Heart right ventricle (tissue), 16 donors: Measurements from ENCODE around the gene THY1. TPM values are rescaled to one million over a fixed set of nuclear protein-coding genes. Genes with fewer than 3 reads are reported as not detected.

Experiments
- ATAC-seq, 8 donors: fragments of 200-7000 bp; cut with Tn5 transposase; one replicate each; pipeline ENCODE4 v1.9.1; 2020; ENCODE audit warnings: mild to moderate bottlenecking in 8 of 8, moderate library complexity in 8 of 8, moderate number of reproducible peaks in 1 of 8
- DNase-seq, 2 donors: peaks; one replicate each; pipeline ENCODE4 v3.0.0-alpha.2; 2020
- H3K27ac ChIP-seq, 10 donors: fragments of 200-600 bp; sonication (generic) in 2 of 10; one replicate each; pipeline versions ENCODE4 v1.5.0 to v1.8.0; 2020 to 2022; ENCODE audit warnings: mild to moderate bottlenecking in 3 of 10
- H3K27me3 ChIP-seq, 7 donors: fragments of 200-600 bp; one replicate each; pipeline ENCODE4 v1.8.0; 2021 to 2022; ENCODE audit warnings: mild to moderate bottlenecking in 2 of 7
- H3K36me3 ChIP-seq, 9 donors: fragments of 200-600 bp; sonication (generic) in 1 of 9; one replicate each; pipeline versions ENCODE4 v1.5.0 to v1.8.0; 2020 to 2022; ENCODE audit warnings: mild to moderate bottlenecking in 2 of 9
- H3K4me1 ChIP-seq, 9 donors: fragments of 200-600 bp; sonication (generic) in 1 of 9; one replicate each; pipeline versions ENCODE4 v1.5.0 to v1.8.0; 2020 to 2022; ENCODE audit warnings: mild to moderate bottlenecking in 4 of 9
- H3K4me3 ChIP-seq, 10 donors: fragments of 200-600 bp; sonication (generic) in 2 of 10; one replicate each; pipeline versions ENCODE4 v1.5.0 to v1.8.0; 2020 to 2022; ENCODE audit warnings: mild to moderate bottlenecking in 7 of 10, moderate library complexity in 2 of 10
- H3K9me3 ChIP-seq, 11 donors: fragments of 200-600 bp in 10 of 11; sonication (generic) in 2 of 11; one replicate each; pipeline versions ENCODE4 v1.5.0 to v1.8.0; 2013 to 2022; ENCODE audit warnings: mild to moderate bottlenecking in 2 of 11, control low read depth in 1 of 11, moderate library complexity in 1 of 11
- CTCF ChIP-seq, 9 donors: fragments of 200-600 bp; sonication (generic) in 2 of 9; IDR thresholded peaks; one replicate each; pipeline versions ENCODE4 v1.5.0 to v1.8.0; 2021 to 2022; ENCODE audit warnings: antibody characterized with exemption in 9 of 9, mild to moderate bottlenecking in 5 of 9, moderate library complexity in 1 of 9
- WGBS, 2 donors: extraction: QIAGEN DNeasy Blood & Tissue Kit; methylation state at CpG; one replicate each; pipeline ENCODE4 v1.1.7; 2013; ENCODE audit warnings: inconsistent platforms in 1 of 2; 5-methylcytosine and 5-hydroxymethylcytosine counted together
- intact Hi-C, 10 donors: fragments of 100-400 bp; cut with DNase I; formaldehyde crosslinking; loops; one replicate each; pipeline versions ENCODE4 v1.11.1 to v1.14.2; 2022
- polyA plus RNA-seq, 2 donors: library from polyadenylated mRNA; stranded (reverse); fragments of 200-250 nt; gene quantifications; one replicate each; pipeline ENCODE4 v1.2.3, GENCODE V29; 2013
- total RNA-seq, 10 donors: library from RNA; stranded (reverse); fragmentation: NEBNext Ultra II Directional in 3 of 10; extraction: Animal tissue kit (Norgen Biotek cat#: 25700) in 3 of 10; gene quantifications; one replicate each; pipeline versions ENCODE4 v1.2.1 to v1.2.4, GENCODE V29; 2021 to 2023
- donor health status: Arrhythmogenic right ventricular cardiomyopathy.
- donor health status: ischemic (EF 13 %, LVEDD 7.1; RV severe dilation, severe dysfunction).
- donor health status: healthy with polysubstance abuse.
- donor health status: DM: no; HTN: yes; CAD: no.
- donor health status: DM: no; HTN: no; CAD: no.
- donor health status: ischemic (EF 25% LVEDD 6.9; RV normal size, moderate dysfunction).
- donor health status: ischemic (EF 25% LVEDD 5.7; RV mildly dilated, moderate dysfunction).
- donor health status: healthy.
- donor health status: DM: yes; HTN: yes; CAD: no.
- donor health status: Ischemic cardiomyopathy.
- donor health status: ischemic (EF 35%, LVEDD 5.7; RV mildly dilated, moderate dysfunction).
- donor health status: nonischemic (EF 11% LVEDD 7.7; RV severe dilation, severe dysfunction).
- donor health status: DM: yes; HTN: yes; CAD: no.
- donor health status: PGD.
- donor health status: ischemic (EF 29% LVEDD 5.4; RV normal size, mild dysfunction).
- donor health status: nonischemic (EF 23%, LVEDD 6.1; RV moderate dilation, normal function).

The THY1 gene
- total and polyA plus RNA-seq, 12 donors: 0.61 to 26.6 (median 5.0) TPM

DNA sequence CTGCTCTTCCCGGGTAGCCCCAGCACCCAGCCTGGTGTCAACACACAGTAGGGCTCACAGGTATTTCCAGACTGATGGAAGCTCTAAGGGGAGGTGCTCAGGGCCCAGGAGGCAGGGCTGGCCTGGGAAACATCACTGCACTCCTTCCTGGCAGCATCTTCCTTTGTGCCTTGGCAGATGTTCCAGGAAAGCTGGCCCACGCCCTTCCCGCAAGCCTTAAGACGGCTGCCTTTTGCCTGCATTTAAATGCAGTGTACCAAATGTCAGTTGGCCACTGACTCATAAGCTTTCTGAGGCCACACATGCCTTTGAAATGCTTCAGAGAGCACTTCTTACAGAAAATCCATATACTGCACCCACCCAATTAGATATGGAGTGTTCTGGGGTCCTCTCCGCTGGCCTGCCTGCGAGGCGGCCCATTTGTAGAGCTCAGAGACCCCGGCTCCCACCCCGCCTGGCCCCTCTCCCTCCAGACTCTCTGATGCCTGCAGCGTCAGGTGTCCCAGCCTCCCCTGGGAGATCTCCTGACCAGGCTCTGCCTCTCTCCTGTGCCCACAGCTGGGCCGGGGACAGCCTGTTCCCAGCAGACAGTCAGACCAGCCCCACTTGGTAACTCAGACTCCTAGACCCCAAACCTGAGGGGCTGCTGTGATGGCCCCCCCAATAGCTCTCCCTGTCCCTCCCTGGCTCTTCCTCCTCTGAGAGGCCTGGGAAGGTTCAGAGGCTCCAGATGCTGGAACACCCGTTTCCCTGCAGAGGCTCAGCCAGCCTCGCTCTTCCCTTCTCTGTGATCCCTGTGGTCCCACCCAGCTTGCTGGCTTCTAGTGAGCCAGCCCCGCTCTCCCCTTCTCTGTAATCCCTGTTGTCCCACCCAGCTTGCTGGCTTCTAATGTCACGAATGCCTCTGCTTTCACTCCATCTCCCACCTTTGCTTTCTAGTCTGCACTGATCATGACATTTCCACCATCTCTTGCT lies 47.6 kb upstream of the THY1 start:
- Histone ChIP-seq H3K36me3 (no peaks in the 10 kb centered on the region), H3K9me3 (peaks cover 0 to 29% (median 4%) of the 10 kb centered on the region in 11 donors), H3K27me3 (peaks cover 0 to 4% (median 0%) of the 10 kb centered on the region in 7 donors), H3K4me3 (no peak overlapping the region), H3K4me1 (peaks cover 0 to 5% (median 0%) of the 10 kb centered on the region in 9 donors), H3K27ac (peak overlapping the region in 1 of 10 donors; percentile 50)
- intact Hi-C loops: loop anchor here in 9 of 10 donors (5.0 to 10.0 kb wide), 7 partner anchors 48 to 126 kb away; partner anchors contain the start of genes USP2 (in 5 of the 9), C1QTNF5 (in 1 of the 9), MFRP (in 1 of the 9) and THY1 (in 1 of the 9)
- 76% methylated on average over 15 of the region's 15 CpGs for WGBS, 2 donors
- TF ChIP-seq CTCF (IDR thresholded peaks at IDR 0.05): no peak
- DNase-seq (no peak), ATAC-seq (peak in 1 of 8 donors; percentile 39)

DNA sequence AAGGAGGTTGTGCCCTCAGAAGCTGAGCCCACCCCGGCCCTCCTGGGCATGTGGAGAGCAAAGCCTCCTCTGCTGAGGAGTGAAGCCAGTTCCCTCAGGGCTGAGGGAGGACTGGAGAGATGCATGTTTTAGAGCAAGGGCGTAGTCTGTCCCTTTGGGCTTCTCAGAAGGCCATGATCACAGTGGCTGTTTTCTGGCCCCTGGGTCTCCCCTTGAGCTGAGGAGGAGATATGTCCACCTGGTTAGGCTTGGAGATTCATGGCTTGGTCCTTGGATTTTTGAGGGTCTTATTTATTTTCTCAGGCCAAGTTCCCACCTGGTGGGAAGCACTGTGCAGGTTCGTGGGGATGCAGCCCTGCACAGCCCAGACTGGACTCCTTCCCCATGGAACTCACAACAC lies 46.5 kb upstream of the THY1 start:
- H3K27me3 ChIP-seq: peaks cover 0 to 13% (median 0%) of the 10 kb centered on the region in 7 donors
- WGBS, 2 donors: 89% methylated on average over 3 of the region's 3 CpGs
- peaks cover 0 to 40% (median 4%) of the 10 kb centered on the region in 11 donors for H3K9me3 ChIP-seq
- H3K4me1 ChIP-seq: peaks cover 0 to 5% (median 0%) of the 10 kb centered on the region in 9 donors
- ATAC-seq (no peak), DNase-seq (no peak)
- no peaks in the 10 kb centered on the region for H3K36me3 ChIP-seq
- no peak overlapping the region for H3K27ac ChIP-seq
- no peak for TF ChIP-seq CTCF (IDR thresholded peaks at IDR 0.05)
- no peak overlapping the region for H3K4me3 ChIP-seq
- intact Hi-C loops: no loop called here

GRCh38 chr11:119468511-119468910 lies 45.5 kb upstream of the THY1 start:
- H3K4me1 ChIP-seq: peaks cover 0 to 5% (median 0%) of the 10 kb centered on the region in 9 donors
- H3K4me3 ChIP-seq: no peak overlapping the region
- DNase-seq (no peak), ATAC-seq (no peak)
- H3K27me3 ChIP-seq: peaks cover 0 to 13% (median 0%) of the 10 kb centered on the region in 7 donors
- 74% methylated on average over 2 of the region's 2 CpGs for WGBS, 2 donors
- no peak overlapping the region for H3K27ac ChIP-seq
- H3K36me3 ChIP-seq: no peaks in the 10 kb centered on the region
- peaks cover 0 to 44% (median 4%) of the 10 kb centered on the region in 11 donors for H3K9me3 ChIP-seq
- TF ChIP-seq CTCF (IDR thresholded peaks at IDR 0.05): no peak
- intact Hi-C loops: no loop called here

DNA sequence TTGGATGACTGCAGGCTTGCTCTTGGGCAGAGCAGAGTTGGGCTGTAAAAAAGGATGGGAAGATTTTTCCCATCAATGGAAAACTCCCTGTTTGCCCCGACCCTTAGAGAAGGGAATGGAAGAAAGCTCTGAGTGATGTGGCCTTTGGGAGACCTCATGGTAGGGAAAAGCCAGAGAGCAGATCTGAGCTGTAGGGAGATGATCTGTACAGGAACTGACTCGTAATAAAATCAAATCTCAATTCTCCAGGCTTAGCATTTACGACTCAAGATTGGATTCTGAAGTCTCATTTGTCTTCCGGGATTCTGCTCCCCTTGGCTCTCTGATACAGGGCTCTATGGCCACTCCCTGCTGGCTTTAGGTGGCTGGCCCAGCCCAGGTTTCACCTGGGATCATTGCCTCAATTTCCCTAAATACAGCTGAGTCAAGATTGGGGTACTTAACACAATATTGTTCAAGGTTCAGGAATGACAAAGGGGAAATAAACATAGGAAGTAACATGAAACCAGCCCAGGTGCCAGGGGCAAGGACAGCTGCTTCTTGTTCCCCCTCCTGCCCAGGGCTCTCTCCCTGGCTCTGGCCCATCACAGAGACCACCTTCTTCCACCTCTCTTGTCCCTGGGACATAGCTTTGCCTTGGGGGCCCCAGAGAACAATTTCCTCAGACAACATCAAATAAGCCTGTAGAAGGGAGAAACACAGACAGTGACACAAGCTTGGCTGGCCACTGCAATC lies 38.4 kb upstream of the THY1 start:
- no peak for TF ChIP-seq CTCF (IDR thresholded peaks at IDR 0.05)
- peaks cover 0 to 11% (median 0%) of the 10 kb centered on the region in 9 donors for H3K4me1 ChIP-seq
- H3K9me3 ChIP-seq: peaks cover 0 to 23% (median 0%) of the 10 kb centered on the region in 11 donors
- H3K27me3 ChIP-seq: peaks cover 0 to 13% (median 0%) of the 10 kb centered on the region in 7 donors
- intact Hi-C loops: no loop called here
- no peak overlapping the region for H3K4me3 ChIP-seq
- ATAC-seq (peak in 1 of 8 donors; percentile 59), DNase-seq (no peak)
- H3K36me3 ChIP-seq: no peaks in the 10 kb centered on the region
- whole genome bisulfite sequencing, 2 donors: 54 to 72% methylated on average over 4 of the region's 4 CpGs
- H3K27ac ChIP-seq: peak overlapping the region in 5 of 10 donors; percentile 12 to 68 (median 23)
